ENCODE data around the gene RNU1-2.
A peak's percentile ranks its signal among the peaks of the same experiment; 100 is the strongest.
"Not testable (repeated sequence)": the region's sequence is repeated elsewhere in the genome, so short reads cannot be mapped to it uniquely, and the experiment has no call there.

RNU1-2 gene

DNA sequence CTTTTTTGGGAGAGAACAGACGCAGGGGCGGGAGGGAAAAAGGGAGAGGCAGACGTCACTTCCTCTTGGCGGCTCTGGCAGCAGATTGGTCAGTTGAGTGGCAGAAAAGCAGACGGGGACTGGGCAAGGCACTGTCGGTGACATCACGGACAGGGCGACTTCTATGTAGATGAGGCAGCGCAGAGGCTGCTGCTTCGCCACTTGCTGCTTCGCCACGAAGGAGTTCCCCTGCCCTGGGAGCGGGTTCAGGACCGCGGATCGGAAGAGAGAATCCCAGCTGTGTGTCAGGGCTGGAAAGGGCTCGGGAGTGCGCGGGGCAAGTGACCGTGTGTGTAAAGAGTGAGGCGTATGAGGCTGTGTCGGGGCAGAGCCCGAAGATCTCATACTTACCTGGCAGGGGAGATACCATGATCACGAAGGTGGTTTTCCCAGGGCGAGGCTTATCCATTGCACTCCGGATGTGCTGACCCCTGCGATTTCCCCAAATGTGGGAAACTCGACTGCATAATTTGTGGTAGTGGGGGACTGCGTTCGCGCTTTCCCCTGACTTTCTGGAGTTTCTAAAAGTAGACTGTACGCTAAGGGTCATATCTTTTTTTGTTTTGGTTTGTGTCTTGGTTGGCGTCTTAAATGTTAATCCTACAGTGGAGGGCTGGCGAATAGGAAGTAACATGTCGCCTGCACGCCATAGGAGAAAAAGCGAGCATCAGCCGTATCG, at the start of gene RNU1-2:
Gene RNU1-2 (plus strand): TSS at position 383 of the 718 bp plus-strand sequence.
- DNase-seq, result peak; percentile 91

DNA sequence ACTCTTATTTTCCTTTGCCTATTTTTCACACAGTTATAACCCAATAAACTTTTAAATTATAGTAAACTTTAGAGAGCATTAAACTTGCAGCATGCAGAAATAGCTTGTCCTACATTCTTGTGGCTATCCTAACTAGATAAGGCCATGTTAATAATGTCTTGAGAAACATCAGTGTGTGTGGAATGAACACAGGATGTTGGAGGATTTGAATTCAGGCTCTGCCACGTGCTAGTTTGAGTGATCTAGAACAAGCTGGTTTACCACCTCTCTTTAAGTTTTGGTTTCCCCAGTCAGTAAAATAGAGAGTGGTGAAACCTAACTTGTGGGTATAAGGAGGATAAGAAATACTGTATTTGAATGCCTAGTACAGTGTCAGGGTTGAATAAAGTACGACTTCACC, 39.6 kb upstream of the RNU1-2 start:
- not testable (repeated sequence) for DNase-seq

DNA sequence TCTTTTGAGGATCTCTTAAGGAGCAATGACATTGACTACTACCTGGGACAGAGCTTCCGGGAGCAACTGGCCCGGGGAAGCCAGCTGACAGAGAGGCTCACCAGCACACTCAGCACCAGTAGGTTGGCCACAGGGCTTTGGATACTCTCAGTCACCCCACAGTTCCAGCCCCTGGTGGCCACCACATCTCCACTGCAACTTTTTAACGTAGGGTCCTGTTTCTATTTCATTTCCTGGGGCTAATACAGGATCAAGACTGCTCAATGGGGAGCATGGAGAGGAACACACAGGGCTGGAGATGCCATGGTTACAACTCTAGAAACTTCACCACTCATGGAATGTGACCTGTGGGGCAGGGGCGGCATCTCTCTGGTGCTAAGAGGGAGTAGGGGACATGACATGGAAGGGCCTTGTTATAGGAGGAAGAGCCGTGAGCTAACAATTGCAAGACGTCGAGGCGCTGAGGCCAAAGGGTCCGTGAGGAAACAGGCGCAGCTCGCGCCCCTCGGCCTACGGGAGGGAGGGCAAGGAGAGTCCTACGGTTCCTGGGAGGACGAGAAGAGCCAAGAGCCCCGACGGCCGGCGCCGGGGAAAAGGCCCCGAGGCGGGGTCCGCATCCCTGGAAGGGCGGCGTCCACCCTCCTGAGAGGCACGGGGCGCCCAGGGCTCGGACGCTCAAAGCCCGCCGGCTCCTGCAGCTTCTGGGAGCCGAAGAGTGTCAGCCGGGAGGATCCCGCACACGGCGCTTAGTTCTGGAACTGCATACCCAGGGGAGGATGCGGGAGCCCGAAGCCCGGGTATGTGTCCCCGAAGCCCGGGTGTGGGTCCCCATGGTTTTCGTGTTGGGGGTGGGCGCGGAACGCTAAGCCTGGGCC, 36.4 kb upstream of the RNU1-2 start:
- DNase-seq, result not testable (repeated sequence)

DNA sequence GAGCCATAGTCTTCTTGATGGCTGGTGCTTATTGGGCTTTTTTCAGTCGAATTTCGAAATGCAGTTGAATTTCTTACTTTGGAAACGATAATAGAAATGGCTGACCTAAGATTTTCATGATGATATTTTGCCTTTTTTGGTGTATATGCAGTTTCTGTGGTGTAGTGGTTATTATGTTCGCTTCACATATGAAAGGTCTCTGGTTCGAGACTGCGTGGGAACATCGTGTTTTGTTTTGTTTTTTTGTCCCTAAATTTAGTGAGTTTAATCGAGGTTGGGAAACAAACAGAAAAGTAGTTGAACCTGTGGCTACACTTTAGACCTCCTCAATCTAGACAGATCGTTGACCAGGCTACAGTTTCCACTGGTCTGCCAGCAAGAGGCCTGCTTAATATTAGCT, 35.7 kb upstream of the RNU1-2 start:
- DNase-seq, result not testable (repeated sequence)

DNA sequence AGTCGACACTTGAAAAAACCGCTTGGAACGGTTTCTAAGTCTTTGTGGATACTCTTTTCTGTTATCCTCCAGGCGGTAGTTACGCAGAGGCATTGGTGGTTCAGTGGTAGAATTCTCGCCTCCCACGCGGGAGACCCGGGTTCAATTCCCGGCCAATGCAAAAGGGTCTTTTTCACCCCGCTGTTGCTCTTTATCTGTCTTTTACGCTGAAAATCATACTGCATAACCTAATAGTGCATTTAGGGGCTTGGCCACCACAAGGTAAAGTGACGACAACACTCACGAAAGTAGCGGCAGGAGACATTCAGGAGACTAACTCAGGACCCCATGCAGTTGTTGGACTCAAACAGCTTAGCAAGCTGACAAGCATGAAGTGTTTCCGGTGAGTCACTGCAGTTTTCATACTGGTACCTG, 33.9 kb upstream of the RNU1-2 start:
- not testable (repeated sequence) for DNase-seq

DNA sequence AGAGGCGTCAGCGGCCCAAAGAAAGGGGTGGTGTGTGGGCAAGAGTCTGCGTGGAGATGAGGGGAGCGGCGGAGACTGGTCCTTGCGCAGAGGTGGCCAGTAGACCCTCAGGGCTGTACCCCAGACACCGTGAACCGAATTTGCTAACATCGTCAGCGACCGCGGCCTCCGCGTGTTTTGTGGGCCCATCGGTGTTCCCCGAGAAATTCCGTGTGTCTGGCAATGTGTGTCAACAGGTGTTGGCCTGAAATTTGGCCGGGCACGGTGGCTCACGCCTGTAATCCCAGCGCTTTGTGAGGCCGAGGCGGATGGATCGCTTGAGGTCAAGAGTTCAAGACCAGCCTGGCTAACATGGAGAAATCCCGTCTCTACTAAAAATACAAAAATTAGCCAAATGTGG, 33.4 kb upstream of the RNU1-2 start:
- DNase-seq, result not testable (repeated sequence)

DNA sequence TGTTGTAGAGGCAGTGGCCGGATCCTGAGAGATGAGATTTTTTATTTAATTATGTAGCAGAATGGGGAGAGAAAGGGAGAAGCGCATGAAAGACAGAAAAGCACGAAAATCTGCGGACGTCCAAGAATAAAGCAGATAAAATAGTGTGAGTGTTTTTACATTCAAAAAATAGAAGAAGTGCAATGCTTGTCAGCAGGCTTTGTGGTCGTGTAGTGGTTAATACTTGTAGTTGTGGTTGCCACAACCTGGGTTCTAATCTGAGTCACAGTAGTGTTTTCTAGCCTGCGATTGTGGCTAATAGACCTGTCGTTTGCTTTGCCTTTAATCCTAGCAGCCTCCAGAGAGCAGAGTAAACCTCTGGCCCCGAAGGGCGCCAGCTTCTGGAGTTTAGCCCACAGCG, 32.8 kb upstream of the RNU1-2 start:
- not testable (repeated sequence) for DNase-seq

DNA sequence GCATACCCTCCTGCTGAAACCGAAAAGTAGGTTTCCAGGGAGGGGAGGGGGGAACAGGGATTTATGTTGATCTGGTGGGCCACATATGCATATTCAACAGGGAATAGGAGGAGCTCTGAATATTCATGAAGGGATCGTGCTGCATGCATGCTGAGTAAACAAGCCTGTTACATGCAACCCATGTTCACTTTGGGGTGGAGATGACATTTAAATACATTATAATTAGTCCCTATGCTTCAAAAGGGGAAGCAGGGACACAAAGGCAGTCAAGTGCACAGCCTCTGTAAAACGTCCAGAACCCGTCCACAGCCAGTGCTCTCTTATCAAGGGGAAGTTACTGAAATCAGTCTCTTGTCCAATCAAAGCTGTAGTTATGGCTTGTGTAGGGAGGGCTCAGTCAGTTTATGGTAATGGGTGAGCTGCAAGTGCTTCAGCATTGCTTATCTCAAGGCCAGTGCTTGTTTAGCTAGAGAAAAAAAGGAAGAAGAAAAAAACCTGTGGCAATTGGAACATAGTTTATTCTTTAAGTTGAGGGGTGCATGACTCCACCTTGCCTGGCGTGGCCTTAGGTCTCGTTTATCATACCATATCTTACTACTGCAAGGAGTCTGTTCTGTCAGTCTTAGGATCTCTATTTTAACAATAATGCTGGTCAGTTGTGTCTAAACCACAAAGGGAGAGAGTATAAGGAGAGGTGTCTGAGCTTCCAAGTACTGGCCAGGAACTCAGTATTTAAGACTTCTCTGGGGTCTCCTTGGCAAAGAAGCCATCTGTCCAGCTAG, 28.7 kb upstream of the RNU1-2 start:
- DNase-seq, result not testable (repeated sequence)

DNA sequence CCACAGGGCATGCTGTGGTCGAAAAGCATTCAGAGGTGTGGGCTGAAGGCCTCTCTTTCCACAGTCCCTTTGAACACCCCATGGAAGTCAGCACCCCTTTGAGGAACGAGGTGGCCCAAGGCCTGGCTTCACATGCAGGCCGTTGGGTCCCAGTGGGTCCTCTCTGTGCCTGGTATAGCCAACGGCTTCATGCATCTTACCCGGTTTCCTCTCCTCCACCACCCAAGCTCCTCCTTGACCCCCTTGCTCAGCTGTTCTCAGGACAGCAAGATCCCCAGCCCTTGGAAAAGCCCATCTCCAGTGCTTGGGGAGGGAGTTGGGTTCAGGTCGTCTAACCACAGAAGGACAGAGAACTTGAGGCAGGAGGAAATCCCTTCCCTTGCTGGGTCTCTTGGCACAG, 27.0 kb upstream of the RNU1-2 start:
- not testable (repeated sequence) for DNase-seq

DNA sequence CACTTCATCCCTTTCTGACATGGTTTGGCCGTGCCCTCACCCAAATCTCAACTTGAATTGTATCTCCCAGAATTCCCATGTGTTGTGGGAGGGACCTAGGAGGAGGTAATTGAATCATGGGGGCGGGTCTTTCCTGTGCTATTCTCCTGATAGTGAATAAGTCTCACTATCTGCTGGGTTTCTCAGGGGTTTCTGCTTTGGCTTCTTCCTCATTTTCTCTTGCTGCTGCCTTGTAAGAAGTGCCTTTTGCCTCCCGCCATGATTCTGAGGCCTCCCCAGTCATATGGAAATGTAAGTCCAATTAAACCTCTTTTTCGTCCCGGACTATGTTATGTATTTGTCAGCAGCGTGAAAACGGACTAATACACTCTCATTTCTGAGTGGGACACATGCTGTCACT, 25.8 kb upstream of the RNU1-2 start:
- not testable (repeated sequence) for DNase-seq

DNA sequence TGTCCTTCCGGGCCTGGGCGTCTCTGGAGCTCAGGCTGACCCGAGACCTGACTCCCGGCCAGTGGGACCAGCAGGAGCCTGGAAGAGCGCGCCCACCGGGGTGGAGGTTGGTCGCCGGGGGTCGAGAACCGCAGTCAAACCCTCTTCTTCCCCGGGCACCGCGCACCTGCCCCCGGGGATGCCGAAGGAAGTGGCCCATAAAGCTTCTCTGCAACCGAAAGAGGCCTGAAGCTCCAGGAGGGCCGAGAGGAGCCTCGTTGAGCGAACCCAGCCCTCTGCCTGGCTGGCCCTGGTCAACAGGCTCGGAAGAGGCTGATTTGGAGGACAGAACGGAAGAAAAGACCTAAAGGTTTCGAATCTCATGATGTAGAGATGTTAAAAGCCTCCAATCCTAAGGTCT, 24.6 kb upstream of the RNU1-2 start:
- not testable (repeated sequence) for DNase-seq

DNA sequence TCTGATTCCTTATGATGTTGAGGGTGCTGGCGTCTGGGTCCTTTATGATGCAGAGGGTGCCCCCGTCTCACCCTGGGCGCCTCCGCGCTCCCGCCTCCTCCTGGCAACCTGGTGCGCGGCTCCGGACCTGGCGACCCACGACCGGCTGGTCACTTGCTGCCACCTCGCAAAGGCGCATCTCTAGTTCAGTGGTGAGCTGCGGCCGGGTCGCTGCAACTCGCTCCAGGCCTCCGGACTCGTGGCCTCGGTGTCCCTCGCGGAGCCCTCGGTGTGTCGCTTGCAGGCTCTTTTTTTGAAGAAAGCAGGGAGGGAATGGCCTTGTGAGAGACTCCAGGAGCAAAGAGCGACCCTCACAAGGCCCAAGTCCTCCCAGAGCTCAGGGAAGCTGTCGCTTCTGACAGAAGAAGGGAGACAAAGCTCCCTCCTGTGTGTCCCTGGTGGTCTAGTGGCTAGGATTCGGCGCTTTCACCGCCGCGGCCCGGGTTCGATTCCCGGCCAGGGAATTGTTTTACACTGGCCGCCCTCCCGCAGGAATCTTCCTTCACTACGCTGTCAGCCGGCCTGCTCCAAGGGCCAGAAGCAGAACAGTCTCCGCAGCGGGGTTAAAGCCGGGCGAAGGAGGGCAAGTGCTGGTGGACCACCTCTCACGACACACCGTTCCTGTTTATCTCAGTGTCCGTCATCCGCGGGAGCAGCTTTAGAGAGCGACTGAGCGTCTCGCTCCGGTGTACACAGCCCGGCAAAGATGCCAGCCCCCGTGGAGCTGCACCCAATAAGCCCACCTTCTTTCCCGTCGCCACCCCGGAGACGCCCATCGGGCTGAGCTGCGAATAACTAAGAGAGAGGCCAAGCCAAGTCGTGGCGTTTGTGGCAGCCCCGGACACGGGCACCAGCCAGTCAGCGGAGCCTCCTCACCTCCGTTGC, 23.4 kb upstream of the RNU1-2 start:
- DNase-seq, result peak; percentile 49

DNA sequence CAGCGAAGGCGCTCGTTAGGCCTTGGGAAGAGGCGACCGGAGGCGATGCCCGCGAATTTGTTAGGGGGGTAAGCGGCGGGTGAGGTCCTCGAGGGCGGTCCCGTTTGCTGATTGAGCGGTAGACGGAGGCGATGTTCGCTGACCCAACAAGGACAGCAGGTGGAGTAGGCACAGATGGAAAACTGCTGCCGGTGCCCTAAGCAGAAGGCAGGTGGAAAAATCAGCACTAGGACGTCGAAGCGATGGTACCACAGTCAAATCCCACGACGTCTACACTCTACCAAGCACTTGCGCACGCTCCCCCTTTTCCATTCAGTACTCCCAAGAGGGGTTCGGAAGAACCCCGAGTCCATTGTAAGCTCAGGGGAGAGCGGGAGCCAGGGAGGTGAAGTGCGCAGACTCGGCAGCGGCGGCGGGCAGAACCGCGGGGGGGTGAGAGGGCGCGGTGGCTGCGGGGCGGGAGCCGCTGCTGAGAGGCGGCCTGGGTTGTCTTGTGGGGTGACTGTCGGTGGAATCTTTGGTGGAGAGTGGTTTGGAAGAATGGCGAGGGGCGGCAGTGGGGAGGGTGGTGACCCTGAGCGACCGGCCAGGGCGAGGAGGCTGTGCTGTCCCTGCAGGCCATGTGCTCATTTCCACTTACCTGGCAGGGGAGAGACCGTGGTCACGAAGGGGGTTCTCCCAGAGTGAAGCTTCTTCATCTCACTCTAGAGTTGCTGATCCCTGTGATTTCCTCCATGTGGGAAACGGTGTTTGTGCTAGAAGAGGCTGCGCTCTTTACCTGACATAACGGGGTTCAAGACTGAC, 22.5 kb upstream of the RNU1-2 start:
- DNase-seq, result peak; percentile 54

DNA sequence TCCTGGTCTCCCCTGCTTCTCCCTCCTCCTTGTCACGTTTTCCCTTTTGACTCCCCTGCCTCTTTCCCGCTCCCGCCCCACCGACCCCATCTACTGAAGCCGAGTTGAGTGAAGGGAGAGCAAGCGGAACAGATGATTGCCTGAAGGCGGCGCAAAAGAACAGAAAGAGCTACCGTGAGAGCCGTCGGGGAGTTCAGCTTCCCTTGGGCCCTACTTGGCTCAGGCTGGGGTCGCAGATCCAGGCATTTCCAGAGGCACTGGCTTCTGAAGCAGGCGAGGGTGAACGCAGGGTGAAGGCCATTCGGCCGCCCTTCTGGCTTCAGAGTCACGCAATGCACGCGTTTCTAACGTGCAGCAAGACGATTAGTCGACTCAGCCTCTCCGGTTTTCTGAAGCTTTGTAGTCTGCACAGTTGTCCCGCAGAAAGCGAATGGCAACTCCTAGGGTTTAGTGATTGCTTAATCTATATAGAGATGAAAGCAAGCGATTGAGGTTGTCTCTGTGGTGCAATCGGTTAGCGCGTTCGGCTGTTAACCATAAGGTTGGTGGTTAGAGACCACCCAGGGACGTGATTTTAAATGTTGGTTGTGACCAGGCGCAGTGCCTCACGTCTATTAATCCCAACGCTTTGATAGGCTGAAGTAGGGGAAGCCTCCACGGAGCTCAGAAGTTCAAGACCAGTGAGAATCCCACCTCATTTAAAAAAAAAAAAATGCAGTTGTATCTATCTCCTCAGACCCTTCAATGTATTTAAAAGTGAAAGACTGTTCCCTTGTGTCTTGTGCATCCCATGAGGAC, 20.6 kb upstream of the RNU1-2 start:
- not testable (repeated sequence) for DNase-seq

DNA sequence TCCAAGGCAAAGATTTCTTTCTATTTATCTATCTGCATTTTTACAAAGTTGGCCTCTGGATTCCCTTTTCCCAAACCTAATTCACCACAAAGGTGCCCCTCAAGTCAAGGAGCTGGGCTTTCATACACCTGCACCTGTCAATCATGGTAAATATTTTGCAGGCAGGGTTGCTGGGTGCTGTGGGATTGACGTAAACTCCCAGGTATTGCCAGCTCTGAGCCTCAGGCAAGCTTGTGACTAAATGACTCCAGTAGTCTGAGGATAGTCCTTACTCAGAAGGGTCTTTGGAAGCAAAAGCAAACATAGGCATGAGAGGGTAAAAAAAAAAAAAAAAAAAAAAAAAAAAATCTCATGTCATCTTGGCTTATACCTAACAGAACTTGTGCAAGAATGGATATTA, 14.0 kb upstream of the RNU1-2 start:
- DNase-seq, result not testable (repeated sequence)

DNA sequence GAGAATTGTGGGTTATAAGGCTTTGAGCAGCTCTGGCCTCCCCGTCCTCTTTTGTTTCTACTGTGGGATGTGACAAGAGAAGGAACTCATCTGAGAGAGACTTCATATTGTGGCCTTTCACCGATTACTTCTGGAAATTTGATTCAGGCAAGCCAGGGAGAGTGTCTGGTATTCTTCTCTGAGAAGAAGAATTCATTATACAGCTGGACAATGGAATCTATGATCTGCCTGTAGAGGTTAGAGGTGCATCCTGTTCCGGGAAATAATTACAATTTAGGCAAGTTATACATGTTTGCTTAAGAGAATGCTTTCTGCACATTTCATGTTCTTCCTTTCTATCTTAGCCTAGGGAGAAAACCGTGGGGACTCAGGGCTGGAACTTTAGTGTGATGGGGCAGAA, 12.8 kb upstream of the RNU1-2 start:
- no peak for DNase-seq

DNA sequence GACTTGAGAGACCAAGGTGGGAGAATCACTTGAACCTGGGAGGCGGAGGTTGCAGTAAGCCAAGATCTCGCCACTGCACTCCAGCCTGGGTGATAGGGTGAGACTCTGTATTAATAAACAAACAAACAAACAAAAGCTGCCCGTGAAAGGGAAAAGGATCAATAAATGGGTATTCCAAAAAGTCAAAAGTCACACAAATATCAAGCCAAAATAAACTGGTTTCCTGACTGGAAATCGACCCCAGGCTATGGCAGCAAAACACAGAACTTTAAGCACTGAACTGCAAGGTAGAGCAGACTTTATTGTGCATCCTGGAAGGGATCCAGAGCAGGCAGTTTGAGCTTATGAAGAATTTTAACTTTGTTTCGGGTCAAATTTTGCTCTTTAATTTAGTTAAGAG, 11.3 kb upstream of the RNU1-2 start:
- not testable (repeated sequence) for DNase-seq

DNA sequence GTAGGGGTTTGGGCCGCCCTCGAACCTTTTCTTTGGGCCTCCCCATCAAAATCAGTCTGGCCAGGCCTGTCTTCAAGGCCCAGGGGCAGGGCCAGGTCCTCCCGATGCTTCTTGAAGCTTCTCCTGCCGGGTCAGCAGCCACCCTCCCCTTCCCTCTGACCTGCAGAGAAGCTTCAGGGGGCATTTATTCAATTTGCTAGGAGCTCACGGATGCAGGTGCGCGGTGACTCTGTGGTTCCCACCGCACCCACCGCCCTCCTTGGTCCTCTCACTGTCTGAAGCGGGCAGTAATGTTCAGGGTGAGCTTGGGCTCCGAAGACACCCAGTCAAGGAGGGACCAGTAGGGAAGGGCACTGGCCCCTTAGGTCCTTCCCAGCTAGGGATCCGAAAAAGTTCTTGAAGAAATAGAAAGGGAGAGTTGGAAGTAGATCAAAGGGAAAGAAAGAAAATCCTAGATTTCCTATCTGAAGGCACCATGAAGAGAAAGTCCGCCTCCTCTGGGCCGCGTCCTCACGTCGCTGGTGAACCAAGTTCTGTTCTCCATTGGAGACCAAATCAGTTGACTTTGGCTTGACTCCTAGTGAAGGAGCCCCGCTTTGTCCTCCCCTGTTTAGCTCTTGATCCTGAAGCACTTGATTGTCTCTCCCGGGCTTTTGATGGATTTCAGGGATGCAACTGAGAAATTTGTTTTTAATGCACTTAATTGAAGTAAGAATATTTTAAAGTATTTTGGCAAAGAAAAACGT, 8.7 kb upstream of the RNU1-2 start:
- DNase-seq, result no peak
